H7 (cell line): ENCODE results near the gene C6. TPM values are rescaled to one million over a fixed set of nuclear protein-coding genes. Genes with fewer than 3 reads are reported as not detected.
"Not testable (repeated sequence)": the region's sequence is repeated elsewhere in the genome, so short reads cannot be mapped to it uniquely, and the experiment has no call there.

Source experiments
- DNase-seq: peaks from one replicate; pipeline ENCODE4 v3.0.0; 2012
- H3K27me3 ChIP-seq: 2 replicates; pipeline ENCODE4 v1.6.0; 2011; ENCODE audit warnings: mild to moderate bottlenecking, low read length; ENCODE audit not compliant: control insufficient read depth, insufficient read depth
- H3K36me3 ChIP-seq: replicated peaks from 2 replicates; pipeline ENCODE4 v1.5.1; 2011; ENCODE audit warnings: low read length; ENCODE audit not compliant: control insufficient read depth, insufficient read depth
- H3K4me3 ChIP-seq: 2 replicates; pipeline ENCODE4 v1.5.1; 2011; ENCODE audit warnings: low read depth, mild to moderate bottlenecking, control low read depth, low read length, moderate library complexity; ENCODE audit not compliant: insufficient read depth
- total RNA-seq: library from RNA; depleted of rRNA; stranded (reverse); fragments of >200 nt; shearing (Covaris generic); gene quantifications from 2 replicates; pipeline ENCODE4 v1.2.3, GENCODE V29; 2014

The C6 gene
- total RNA-seq, 1 experiment from 2014 or later = not detected

- DNase-seq, H3K4me3 ChIP-seq, H3K27me3 ChIP-seq, H3K36me3 ChIP-seq: not testable (repeated sequence)
Measured at GRCh38 chr5:41183331-41183730, 30.0 kb downstream of the C6 start.

GRCh38 chr5:41182666-41183065 lies 30.7 kb downstream of the C6 start:
- Histone ChIP-seq H3K36me3 (no peaks in the 10 kb centered on the region), H3K27me3 (no peaks in the 10 kb centered on the region), H3K4me3 (no peak overlapping the region)
- DNase-seq = no peak

- no peaks in the 10 kb centered on the region for H3K36me3 ChIP-seq
- H3K4me3 ChIP-seq = no peak overlapping the region
- H3K27me3 ChIP-seq = no peaks in the 10 kb centered on the region
- no peak for DNase-seq
Measured at GRCh38 chr5:41181691-41182564, 31.4 kb downstream of the C6 start.

GRCh38 chr5:41176952-41177351 lies 36.4 kb downstream of the C6 start:
- Histone ChIP-seq H3K36me3 (no peaks in the 10 kb centered on the region), H3K4me3 (no peak overlapping the region), H3K27me3 (no peaks in the 10 kb centered on the region)
- DNase-seq = no peak

- Histone ChIP-seq H3K27me3 (no peaks in the 10 kb centered on the region), H3K36me3 (no peaks in the 10 kb centered on the region), H3K4me3 (no peak overlapping the region)
- no peak for DNase-seq
Measured at GRCh38 chr5:41172012-41172411, 41.3 kb downstream of the C6 start.

GRCh38 chr5:41161271-41161670 lies 52.1 kb downstream of the C6 start:
- Histone ChIP-seq H3K27me3 (no peaks in the 10 kb centered on the region), H3K4me3 (no peak overlapping the region), H3K36me3 (no peaks in the 10 kb centered on the region)
- no peak for DNase-seq

GRCh38 chr5:41157272-41157894 lies 55.9 kb downstream of the C6 start:
- H3K36me3 ChIP-seq = no peaks in the 10 kb centered on the region
- H3K27me3 ChIP-seq = no peaks in the 10 kb centered on the region
- H3K4me3 ChIP-seq = no peak overlapping the region
- DNase-seq = no peak

GRCh38 chr5:41156739-41157138 lies 56.6 kb downstream of the C6 start:
- Histone ChIP-seq H3K36me3 (no peaks in the 10 kb centered on the region), H3K27me3 (no peaks in the 10 kb centered on the region), H3K4me3 (no peak overlapping the region)
- DNase-seq = no peak

GRCh38 chr5:41154491-41154890 lies 58.8 kb downstream of the C6 start:
- Histone ChIP-seq H3K27me3 (no peaks in the 10 kb centered on the region), H3K36me3 (no peaks in the 10 kb centered on the region), H3K4me3 (no peak overlapping the region)
- DNase-seq = no peak

GRCh38 chr5:41151564-41151963 lies 61.8 kb downstream of the C6 start:
- no peaks in the 10 kb centered on the region for H3K27me3 ChIP-seq
- H3K4me3 ChIP-seq = no peak overlapping the region
- H3K36me3 ChIP-seq = no peaks in the 10 kb centered on the region
- no peak for DNase-seq

- no peaks in the 10 kb centered on the region for H3K27me3 ChIP-seq
- DNase-seq = no peak
- H3K36me3 ChIP-seq = no peaks in the 10 kb centered on the region
- H3K4me3 ChIP-seq = no peak overlapping the region
Measured at GRCh38 chr5:41148448-41148847, 64.9 kb downstream of the C6 start.

GRCh38 chr5:41145306-41145705 lies 68.0 kb downstream of the C6 start:
- H3K27me3 ChIP-seq = no peaks in the 10 kb centered on the region
- DNase-seq = no peak
- H3K4me3 ChIP-seq = no peak overlapping the region
- H3K36me3 ChIP-seq = no peaks in the 10 kb centered on the region

- DNase-seq = no peak
- Histone ChIP-seq H3K27me3 (no peaks in the 10 kb centered on the region), H3K36me3 (no peaks in the 10 kb centered on the region), H3K4me3 (no peak overlapping the region)
Measured at GRCh38 chr5:41143131-41143901, 70.0 kb downstream of the C6 start.

- H3K36me3 ChIP-seq = no peaks in the 10 kb centered on the region
- no peak for DNase-seq
- H3K27me3 ChIP-seq = no peaks in the 10 kb centered on the region
Measured at GRCh38 chr5:41127967-41128690, 85.2 kb downstream of the C6 start.

More at GRCh38 chr5:41127967-41128690, 85.2 kb downstream of the C6 start:
- no peak overlapping the region for H3K4me3 ChIP-seq
